Placental pericyte (primary cell): Measurements from ENCODE around the gene DCST1. TPM values are rescaled to one million over a fixed set of nuclear protein-coding genes. Genes with fewer than 3 reads are reported as not detected.

Experiments
- total RNA-seq: library from RNA; depleted of rRNA; stranded (reverse); fragments of >200 nt; gene quantifications from 2 replicates; pipeline ENCODE4 v1.2.3, GENCODE V29; 2012

Gene DCST1
- total RNA-seq: not detected in 2 replicates

DNA sequence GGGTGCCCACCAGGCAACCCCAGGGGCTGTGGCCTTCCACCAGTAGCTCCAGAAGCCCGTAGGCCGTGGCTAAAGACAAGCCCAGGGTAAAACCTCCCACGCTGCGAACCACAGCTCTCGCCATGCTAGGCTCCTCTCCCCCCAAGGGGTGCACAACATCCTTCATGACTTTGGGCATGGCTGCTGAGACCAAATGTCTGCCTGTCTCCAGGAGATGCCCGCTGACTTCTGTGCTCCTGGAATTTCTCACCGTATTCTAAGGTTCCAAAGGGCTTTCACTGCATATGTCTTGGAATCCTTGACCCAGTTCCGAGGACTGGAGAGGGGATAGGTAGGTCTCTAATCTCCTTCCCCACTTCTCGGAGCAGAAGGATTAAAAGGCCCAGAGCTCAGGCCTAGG is at the start of gene DCST1, which contains the start of gene DCST2:
Gene DCST1 (plus strand): TSS at position 301 of the 400 bp plus-strand sequence. CDS start 213 bp downstream, outside the sequence.
Gene DCST2 (minus strand): TSS at position 258 of the 400 bp plus-strand sequence. CDS start 80 bp downstream, at position 178.

DNA sequence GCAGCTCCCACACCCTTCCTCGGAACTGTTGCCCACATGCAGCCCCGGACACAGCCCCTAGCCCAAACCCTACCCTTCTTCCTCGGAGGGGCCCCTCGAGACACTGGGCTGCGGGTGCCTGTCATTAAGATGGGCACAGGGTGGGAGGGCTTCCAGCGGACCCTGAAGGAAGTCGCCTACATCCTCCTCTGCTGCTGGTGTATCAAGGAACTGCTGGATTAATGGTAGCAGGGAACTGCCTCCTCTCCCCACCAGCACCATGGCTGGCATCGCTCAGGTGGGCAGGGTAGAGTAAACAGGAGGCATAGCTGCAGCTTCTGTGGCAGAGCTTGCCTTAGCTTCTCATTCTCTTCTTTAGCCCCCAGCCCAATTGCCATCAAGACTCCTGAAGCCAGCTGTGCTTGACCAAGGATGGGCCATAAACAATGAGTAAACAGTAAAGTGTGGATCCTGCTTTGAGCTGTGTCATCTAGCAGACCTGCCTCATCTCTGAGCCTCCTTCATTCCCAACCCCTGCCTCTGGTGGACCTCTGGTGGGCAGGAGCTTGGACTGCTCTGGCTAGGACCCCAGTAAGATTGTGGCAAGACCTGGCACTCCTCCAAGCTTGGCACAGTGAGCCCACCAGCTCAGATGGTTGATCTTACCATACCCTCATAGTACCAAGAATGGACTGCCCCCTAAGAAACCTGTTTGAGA is 39.9 kb upstream of the DCST1 start, which contains the start of gene LENEP:
Gene LENEP (plus strand): TSS at position 15 of the 697 bp plus-strand sequence. CDS start 22 bp downstream, at position 37.

GRCh38 chr1:155002464-155003226 is 31.0 kb upstream of the DCST1 start, which contains the start of gene ZBTB7B:
Gene ZBTB7B, plus strand, starts transcription at chr1:155002802. Its CDS starts 11,859 bp downstream, at chr1:155014661.

DNA sequence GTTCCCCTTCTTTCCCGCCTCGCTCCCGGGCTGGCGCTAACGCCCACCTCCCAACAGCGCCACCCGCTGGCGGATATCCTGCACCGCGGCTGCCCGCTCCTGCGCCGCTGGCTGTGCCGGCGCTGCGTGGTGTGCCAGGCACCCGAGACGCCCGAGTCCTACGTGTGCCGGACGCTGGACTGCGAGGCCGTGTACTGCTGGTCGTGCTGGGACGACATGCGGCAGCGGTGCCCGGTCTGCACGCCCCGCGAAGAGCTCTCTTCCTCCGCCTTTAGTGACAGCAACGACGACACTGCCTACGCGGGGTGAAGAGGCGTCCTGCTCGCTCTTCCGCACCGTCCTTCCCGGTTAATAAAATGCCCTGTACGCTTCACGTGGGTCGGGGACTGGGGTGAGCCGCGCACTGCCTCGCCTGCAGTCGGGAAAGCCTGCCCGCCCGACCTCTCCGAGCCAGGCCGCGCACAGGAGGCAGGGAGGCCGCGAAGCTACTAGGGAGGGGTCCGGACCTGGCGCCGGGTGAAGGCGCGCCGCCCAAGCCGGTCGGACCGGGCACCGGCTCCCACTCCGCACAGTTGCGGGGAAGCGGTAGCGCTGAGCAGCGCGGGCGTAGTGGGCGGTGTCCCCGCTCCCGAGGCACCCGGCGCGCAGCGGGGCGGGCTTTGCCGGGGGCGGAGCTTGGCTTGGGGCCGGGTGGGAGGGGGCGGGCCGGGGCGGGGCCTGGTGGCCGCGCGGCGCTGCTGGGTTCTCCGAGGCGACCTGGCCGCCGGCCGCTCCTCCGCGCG is 17.1 kb downstream of the DCST1 start, which contains the start of gene ADAM15:
Gene ADAM15 (plus strand): TSS at position 757 of the 782 bp plus-strand sequence. CDS start 71 bp downstream, outside the sequence.

DNA sequence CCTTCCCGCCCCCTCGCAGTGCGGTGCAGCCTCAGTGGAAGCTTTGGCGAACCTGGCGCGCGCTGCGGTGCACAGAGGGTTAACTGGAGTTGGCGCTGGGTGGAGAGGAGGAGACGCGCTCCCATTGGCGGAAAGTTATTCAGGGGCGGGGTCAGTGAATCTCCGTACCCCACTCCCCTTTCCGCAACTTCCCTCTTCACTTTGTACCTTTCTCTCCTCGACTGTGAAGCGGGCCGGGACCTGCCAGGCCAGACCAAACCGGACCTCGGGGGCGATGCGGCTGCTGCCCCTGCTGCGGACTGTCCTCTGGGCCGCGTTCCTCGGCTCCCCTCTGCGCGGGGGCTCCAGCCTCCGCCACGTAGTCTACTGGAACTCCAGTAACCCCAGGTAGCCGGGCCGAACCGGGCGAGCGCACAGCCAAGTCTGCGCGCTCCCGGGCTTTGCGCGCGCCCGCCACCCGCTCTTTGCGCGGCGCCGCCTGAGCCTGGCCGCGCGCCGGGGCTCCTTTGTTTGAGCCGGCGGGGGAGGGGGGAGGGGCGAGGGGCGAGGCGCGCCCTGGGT is 30.0 kb downstream of the DCST1 start, which contains the start of gene EFNA4:
Gene EFNA4 (plus strand): TSS at position 191 of the 561 bp plus-strand sequence. CDS start 84 bp downstream, at position 275.

GRCh38 chr1:155078469-155079209 is 45.0 kb downstream of the DCST1 start, which contains the start of gene EFNA3:
Gene EFNA3, plus strand, starts transcription at chr1:155078837. Its CDS starts 105 bp downstream, at chr1:155078942.

Other genes starting within 250 kb of the DCST1 start
- under 0.01 TPM in 1 of 2 replicates, not detected in the other for gene KCNN3, start 163.5 kb upstream of the DCST1 start, total RNA-seq
- 6.3 and 7.0 TPM in 2 replicates for gene PMVK, start 97.1 kb upstream of the DCST1 start, total RNA-seq
- 35.4 and 80.8 TPM in 2 replicates for gene PBXIP1, start 77.7 kb upstream of the DCST1 start, total RNA-seq
- gene PYGO2, start 72.0 kb upstream of the DCST1 start, total RNA-seq: 18.8 and 20.4 TPM in 2 replicates
- gene SHC1, start 63.1 kb upstream of the DCST1 start, total RNA-seq: 325 and 447 TPM in 2 replicates
- 17.7 and 101 TPM in 2 replicates for gene CKS1B, start 59.1 kb upstream of the DCST1 start, total RNA-seq
- gene FLAD1, start 50.5 kb upstream of the DCST1 start, total RNA-seq: 23.4 and 36.7 TPM in 2 replicates
- gene LENEP, start 40.2 kb upstream of the DCST1 start, total RNA-seq: 0.86 TPM in 1 of 2 replicates, not detected in the other
- gene ZBTB7B, start 31.0 kb upstream of the DCST1 start, total RNA-seq: 30.4 and 31.4 TPM in 2 replicates
- gene DCST2, start within 50 bp of the DCST1 start, total RNA-seq: 0.66 TPM in 1 of 2 replicates, not detected in the other
- 53.7 and 63.5 TPM in 2 replicates for gene ADAM15, start 17.5 kb downstream of the DCST1 start, total RNA-seq
- 2.0 and 3.0 TPM in 2 replicates for gene EFNA4, start 29.9 kb downstream of the DCST1 start, total RNA-seq
- 0.43 and 0.66 TPM in 2 replicates for gene EFNA3, start 45.0 kb downstream of the DCST1 start, total RNA-seq
- 0.14 TPM in 1 of 2 replicates, not detected in the other for gene EFNA1, start 94.1 kb downstream of the DCST1 start, total RNA-seq
- 27.9 and 45.3 TPM in 2 replicates for gene SLC50A1, start 102.0 kb downstream of the DCST1 start, total RNA-seq
- gene DPM3, start 106.7 kb downstream of the DCST1 start, total RNA-seq: 24.9 and 28.6 TPM in 2 replicates
- 74.2 and 127 TPM in 2 replicates for gene KRTCAP2, start 139.5 kb downstream of the DCST1 start, total RNA-seq
- 4.4 and 8.7 TPM in 2 replicates for gene TRIM46, start 140.0 kb downstream of the DCST1 start, total RNA-seq
- 11.7 and 41.6 TPM in 2 replicates for gene THBS3, start 174.1 kb downstream of the DCST1 start, total RNA-seq
- gene MTX1, start 174.9 kb downstream of the DCST1 start, total RNA-seq: 45.3 and 63.3 TPM in 2 replicates
- gene ENTREP3, start 221.7 kb downstream of the DCST1 start, total RNA-seq: 10.1 and 10.3 TPM in 2 replicates
- gene SCAMP3, start 228.5 kb downstream of the DCST1 start, total RNA-seq: 60.6 and 62.4 TPM in 2 replicates
- gene CLK2, start 239.7 kb downstream of the DCST1 start, total RNA-seq: 22.8 and 32.9 TPM in 2 replicates
- 0.57 and 2.0 TPM in 2 replicates for gene HCN3, start 243.6 kb downstream of the DCST1 start, total RNA-seq